NOMO-1 treated with DMSO at 0.1 percent for 48 hours (cell line): ENCODE results near the gene TANGO2.

Source experiments
- DNase-seq: peaks from one replicate; lab custom pipeline; 2025; ENCODE audit not compliant: unreplicated experiment; lab: John Stamatoyannopoulos, UW

The TANGO2 gene

GRCh38 chr22:20024650-20025397 lies 3.9 kb downstream of the TANGO2 start:
- no peak for DNase-seq

GRCh38 chr22:20025401-20026203 lies 4.7 kb downstream of the TANGO2 start:
- DNase-seq: no peak

GRCh38 chr22:20026204-20026908 lies 5.4 kb downstream of the TANGO2 start:
- no peak for DNase-seq

- no peak for DNase-seq
Observed at GRCh38 chr22:20026996-20027601, 6.2 kb downstream of the TANGO2 start.

DNA sequence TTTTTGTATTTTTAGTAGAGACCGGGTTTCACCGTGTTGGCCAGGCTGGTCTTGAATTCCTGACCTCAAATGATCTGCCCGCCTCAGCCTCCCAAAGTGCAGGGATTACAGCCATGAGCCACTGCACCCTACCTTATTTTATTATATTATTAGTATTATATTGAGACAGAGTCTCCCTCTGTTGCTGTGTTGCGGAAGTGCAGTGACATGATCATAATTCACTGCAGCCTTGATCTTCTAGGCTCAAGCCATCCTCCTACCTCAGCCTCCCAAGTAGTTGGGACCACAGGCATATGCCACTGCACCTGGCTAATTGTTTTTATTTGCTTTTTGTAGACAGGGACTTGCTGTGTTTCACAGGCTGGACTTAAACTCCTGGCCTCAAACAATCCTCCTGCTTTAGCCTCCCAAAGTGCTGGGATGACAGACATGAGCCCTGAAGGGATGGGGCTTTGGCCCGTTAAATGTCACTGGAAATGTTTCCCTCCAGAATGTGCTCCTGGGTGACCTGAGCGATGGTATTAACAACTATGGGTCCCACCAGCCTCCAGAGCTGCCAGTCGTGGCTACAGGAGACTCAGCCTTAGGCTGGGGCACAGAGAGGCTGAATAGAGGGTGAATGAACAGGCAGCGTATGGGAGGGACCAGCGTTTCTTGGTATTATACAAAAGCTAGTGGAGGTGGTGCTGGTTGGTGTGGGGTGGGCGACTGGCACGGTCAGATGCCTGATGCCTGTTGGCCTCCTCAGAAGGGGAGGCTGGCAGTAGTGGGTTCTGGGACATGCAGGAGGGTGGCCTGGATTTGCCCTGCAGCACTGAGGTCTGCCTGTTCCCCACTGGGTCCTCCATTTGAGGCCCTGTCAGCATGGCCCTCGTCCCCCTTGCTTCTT lies 7.3 kb downstream of the TANGO2 start:
- no peak for DNase-seq

GRCh38 chr22:20028855-20029549 lies 8.1 kb downstream of the TANGO2 start:
- DNase-seq: no peak

GRCh38 chr22:20029550-20030225 lies 8.8 kb downstream of the TANGO2 start:
- DNase-seq: no peak

DNA sequence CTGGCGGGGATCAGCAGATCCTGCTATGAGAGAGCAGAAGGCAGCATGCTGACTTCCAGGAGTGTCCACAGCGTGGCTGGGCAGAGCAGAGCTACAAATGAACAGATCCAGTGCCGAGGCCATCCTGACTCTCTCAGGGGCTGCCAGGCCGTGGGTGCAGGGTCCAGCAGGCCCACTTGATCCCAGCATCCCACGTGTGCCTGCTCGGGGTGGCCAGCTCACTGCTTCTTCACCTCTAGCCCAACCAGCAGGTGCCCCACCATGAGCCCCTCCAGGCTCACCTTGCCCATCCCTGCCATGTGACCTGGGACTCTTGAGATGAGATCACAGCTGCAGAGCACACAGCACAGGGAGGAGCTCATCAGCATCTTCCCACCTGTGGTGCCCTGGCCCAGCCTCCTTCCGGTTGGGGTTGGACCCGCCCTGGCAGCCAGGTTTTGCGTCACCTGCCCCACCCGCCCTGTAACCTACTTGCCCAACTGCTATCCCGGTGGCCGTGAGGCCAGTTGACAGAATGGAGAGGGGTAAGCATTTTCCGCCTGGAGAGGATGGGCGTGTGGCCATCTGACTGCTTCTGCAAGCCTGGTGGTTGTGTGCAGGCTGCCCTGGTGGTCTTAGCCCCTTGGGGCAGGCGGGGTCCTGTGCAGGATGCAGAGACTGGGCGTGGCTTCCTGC lies 11.0 kb downstream of the TANGO2 start:
- DNase-seq: no peak

DNA sequence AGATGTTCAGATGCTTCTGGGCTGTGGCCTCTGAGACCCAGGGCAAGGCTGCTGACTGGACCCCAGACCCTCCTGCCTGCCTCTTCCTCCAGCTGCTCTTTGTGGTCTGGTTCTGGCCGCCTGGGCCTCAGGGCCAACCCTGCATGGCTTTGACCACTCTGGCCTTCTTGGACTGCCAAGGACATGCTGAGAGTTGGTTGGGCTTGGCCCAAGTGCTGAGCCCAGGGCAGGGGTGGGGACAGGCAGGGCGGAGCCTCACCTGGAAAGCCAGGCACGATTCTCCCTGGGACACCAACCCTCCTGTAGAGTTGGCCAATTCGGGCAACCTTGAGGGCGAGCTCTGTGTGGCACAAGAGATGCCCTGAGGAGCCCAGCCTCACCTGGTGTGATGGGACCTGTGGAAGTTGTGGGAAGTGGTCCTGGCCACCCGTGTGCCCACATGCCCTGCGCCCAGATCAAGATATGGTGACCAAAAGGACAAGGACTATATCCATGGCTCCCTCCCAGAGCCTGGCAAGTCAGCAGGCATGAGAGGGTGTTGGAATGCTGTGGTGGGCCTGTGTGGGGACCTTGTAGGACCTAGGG lies 11.6 kb downstream of the TANGO2 start:
- DNase-seq: no peak

DNA sequence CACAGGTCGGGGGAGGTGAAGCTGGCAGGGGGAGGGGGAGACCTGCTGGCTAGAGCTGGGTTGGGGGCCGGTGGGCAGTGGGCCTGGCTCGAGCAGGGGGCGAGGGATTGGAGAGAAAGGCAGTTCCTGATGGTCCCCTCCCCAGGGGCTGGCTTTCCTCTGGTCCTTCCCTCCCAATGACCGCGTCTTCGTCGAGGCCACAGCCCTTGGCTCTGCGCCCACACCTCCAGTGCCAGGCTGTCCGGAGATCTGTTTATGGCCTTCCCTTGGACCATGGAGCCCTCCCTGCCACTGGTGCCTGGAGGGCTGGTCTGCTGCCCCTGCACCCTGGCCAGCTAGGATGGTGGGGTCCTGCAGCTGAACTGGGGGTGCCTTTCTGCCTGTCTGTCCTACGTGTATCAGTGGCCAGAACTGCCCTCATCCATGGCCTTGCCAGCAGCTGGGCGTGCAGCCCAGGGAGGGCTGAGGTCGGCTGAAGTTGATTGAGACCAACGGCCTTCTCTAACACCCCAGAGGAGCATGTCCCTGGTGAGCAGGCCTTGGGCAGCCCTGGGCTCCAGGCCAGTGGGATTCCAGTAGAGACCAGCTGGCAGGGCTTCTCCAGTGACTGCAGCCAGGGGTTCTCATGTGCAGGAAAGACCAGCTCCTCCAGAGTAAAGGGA lies 12.3 kb downstream of the TANGO2 start:
- DNase-seq: no peak

GRCh38 chr22:20034143-20034542 lies 13.2 kb downstream of the TANGO2 start:
- no peak for DNase-seq

DNA sequence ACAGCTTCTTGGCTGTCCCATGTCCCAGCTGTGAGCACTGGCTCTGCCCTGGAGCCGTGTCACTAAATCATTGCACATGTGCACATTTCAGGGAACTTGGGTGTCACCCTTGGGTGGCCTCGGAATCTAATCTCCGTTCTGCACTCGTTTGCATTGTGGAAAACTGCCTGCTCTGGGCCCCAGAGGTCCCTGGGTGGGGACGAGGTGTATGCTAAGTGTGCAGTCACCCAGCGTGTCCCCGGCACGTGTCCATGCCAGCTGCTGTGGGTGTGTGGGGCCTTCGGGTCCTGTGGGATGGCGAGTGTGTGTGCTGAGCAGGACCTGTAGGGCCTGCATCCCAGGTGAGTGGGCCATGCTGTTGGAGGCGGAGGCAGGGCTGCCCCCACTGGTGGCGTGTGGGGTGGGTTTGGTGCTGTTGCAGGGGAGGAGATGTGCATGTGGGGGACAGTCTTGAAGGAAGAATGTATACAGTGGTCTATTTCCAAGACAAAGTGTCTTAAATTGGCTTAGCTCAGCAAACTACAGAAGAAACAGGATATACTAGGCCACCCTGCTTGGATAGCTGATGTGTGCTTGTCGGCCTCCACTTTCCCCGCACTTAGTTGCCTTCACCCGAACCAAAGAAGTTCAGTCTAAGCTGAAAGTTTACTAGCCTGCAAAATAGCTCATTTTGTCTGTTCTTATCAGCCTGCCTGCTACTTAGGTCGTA lies 14.6 kb downstream of the TANGO2 start:
- DNase-seq: no peak

DNA sequence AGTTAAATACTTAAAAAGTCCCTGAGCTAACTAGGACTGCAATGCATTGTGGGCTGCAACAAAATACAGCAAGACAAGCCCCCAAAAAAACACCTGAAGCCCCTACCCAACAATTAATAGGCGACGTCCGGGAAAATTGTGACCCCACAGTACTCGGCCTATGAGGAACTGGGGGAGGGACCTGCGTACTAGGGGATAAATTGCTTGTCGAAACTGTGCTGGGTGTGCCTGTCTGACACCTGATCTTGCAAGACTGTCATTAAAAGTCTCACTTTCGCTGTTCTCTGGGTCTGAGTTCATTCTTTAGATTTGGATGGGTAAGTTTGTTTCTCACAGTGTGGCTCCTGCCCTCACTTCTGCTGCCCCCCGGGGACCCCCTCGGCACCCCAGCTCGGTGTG lies 15.2 kb downstream of the TANGO2 start:
- DNase-seq: no peak

DNA sequence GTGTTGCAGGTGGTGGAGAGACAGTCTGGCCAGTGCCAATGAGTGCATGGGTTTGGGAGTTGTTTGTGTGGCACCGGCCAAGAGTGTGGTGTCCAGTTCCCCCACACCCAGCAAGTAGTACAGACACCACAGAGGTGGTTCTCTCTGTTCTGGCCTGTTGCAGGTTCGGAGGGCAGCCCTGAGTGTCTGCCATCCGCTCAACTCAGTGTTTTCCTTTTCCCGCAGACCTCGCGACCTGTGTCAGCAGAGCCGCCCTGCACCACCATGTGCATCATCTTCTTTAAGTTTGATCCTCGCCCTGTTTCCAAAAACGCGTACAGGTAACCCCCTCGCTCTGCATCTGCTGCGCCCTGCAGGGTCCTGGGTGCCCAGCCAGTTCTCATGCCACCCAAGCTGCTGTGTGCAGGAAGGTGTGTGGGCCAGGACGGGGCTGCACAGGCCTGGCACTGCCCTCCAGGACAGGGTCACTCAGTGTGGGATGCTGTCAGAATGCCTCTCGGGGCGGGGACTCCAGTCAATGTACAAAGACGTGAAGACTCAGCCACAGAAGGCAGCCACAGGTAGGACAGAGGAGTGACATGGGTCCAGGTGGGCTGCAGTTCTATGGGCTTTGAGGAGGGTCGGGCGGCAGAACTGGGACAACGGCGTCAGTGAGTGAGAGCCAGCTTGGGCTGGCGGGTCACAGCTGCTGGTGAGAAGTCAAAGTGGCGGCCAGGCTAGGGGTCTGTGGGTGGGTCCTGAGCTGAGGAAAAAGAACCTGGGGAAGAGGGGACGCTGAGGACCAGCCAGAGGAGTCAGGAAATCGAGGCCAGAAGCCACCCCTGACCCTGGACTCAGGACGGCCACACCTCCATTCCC lies 15.9 kb downstream of the TANGO2 start:
- no peak for DNase-seq

DNA sequence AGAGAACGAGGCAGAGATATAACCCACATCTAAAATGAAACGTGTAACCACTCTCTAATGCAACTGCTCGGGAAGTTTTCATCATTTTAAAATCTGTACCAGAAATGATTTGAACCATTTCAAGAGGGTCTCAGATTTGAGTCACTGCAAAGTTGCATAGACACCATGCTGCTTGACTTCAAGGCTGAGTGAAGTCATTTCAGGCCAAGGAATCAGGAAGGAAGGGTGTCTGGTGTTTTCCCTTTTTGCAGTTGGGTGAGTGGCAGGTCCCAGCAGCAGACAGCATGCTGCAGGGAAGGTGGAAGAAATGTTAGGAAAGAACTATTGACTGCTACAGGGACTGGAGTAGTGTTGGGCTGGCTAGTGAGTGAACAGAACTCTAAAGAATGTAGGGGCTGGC lies 16.5 kb downstream of the TANGO2 start:
- no peak for DNase-seq

GRCh38 chr22:20038574-20038973 lies 17.7 kb downstream of the TANGO2 start:
- no peak for DNase-seq
